Amygdala (tissue), 56 donors: ENCODE measurements around the gene TAT.
"Not testable (repeated sequence)": the region's sequence is repeated elsewhere in the genome, so short reads cannot be mapped to it uniquely, and the experiment has no call there.

Source experiments
- DNase-seq, 56 donors: peaks; one replicate each; lab custom pipeline; 2025; lab: John Stamatoyannopoulos, UW

TAT gene

DNA sequence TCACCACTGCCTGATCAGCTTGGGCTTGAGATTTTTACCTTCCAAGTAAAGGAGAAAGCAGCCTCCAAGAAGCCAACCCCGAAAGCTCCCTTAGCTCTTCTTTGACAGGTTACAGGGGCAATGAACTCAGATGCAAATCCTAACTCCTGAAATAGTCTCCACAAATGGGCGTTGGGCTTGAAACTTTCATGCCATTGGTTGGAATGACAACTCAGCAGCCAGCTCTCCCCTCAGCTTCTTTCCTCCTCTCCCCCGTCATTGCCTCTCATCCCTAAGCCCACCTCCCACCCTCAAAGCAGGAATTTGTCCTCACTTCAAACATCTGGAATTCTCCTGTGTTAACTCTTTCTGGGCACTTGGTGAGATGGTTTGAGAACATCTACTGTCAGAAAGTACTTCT is at the start of gene TAT:
TSS of gene TAT (minus strand) at position 122 of the 400 bp plus-strand sequence. CDS start 677 bp downstream, outside the sequence.
- DNase-seq: no peak

DNA sequence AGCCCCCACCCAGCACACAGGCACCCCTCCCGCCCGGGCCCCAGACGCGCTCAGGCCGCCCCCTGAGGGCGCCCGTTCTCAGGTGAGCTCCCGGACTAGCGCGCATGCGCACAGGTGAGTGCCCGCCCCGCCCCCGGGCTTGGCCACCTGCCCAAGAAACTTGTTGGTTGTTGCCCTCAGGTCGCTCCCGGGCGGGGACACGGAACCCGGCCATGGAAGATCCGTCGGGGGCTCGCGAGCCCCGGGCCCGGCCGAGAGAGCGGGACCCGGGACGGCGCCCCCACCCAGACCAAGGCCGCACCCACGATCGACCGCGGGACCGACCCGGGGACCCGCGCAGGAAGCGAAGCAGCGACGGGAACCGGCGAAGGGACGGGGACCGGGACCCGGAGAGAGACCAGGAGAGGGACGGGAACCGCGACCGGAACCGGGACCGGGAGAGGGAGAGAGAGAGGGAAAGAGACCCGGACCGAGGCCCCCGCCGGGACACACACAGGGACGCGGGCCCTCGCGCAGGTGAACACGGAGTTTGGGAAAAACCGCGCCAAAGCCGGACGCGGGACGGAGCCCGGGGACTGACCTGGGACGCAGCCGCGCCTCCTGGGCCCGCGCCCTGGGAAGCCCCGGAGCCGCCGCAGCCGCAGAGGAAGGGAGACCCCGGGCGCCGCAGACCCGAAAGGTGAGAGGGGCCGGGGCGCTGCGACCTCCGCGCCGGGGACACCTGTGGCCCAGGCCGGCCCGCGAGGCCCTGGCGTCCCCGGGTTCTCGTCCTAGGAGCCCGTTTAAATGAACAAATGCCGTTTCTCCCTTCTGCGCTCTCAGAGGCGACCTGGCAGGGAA is 49.3 kb upstream of the TAT start, which contains the start of gene MARVELD3:
TSS of gene MARVELD3 (plus strand) at position 167 of the 840 bp plus-strand sequence. CDS start at position 213, 46 bp downstream.
- DNase-seq: peak in 1 of 56 donors; percentile 45

DNA sequence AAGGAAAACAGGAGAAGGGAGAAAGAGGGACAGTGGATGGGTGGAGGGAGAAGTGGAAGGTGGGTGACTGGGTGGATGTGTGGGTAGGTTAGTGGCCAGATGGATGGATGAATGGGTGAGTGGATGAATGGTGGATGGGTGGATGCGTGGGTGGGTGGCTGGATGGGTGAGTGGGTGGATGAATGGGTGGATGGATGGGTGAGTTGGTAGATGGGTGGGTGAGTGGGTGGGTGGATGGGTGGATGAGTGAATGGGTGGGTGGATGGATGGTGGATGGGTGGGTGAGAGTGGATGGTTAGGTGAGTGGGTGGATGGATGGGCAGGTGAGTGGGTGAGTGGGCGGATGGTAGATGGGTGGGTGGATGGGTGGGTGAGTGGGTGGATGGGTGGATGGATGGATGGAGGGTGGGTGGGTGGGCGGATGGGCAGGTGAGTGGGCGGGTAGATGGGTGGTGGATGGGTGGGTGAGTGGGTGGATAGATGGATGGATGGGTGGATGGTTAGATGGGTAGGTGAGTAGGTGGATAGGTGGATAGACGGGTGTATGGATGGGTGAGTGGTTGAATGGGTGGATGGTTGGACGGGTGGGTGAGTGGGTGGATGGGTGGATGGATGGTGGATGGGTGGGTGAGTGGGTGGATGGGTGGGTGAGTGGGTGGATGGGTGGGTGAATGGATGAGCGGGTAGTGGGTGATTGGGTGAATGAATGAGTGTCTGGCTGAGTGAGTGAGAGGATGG is 48.4 kb upstream of the TAT start:
- peak in 1 of 56 donors; percentile 45 for DNase-seq

DNA sequence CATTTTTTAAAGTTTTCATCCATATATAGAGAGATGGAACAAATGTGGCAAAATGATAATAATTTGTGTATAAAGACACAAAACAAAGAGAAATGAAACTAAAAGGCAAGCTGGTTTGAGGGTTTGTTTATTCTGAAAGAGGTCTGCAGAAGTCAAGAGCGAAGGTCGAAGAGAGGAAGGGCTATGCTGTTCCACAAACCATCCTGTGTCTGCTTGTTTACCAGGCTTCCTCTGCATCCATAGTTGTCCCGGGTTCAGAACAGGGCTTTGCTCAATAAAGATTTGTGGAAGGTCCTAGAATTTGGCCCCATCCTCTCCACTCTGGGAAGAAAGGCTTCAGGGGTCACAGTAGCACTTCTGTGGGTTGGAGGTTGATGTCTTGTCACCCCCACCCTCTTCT is 46.7 kb upstream of the TAT start:
- DNase-seq: no peak

DNA sequence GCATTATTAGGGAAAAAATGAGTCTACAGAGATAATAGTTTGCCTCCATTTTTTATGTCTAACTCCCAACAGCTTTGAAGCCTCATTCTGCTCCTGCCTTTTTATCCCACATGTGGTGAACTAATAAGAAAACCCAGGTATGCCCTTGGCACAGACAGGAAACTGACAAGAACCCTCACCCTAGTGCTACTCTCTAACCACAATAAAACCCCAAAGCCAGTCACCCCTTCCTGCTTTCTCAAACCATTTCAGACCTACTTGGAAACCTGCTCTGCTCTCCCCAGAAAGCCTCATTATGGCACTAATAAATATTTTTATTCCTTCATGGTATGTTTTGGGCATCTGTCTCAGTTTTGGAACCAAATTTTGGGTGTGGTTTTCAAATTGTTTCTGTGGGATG is 45.2 kb upstream of the TAT start:
- no peak for DNase-seq

DNA sequence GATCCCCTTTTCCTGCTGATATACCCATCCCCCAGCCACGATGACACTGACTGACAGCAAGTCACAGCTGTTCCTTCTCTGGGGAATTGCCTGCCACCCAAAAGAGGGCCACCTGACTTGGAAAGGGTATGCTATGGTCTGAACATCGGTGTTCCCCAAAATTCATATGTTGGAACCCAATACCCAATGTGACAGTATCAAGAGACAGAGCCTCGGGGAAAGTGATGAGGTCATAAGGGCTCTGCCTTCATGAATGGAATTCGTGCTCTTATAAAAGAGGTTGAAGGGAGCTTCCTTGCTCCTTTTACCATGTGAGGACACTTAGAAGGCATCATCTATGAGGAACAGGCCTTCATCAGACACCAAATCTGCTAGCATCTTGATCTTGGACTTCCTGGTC is 41.5 kb upstream of the TAT start:
- DNase-seq: no peak

DNA sequence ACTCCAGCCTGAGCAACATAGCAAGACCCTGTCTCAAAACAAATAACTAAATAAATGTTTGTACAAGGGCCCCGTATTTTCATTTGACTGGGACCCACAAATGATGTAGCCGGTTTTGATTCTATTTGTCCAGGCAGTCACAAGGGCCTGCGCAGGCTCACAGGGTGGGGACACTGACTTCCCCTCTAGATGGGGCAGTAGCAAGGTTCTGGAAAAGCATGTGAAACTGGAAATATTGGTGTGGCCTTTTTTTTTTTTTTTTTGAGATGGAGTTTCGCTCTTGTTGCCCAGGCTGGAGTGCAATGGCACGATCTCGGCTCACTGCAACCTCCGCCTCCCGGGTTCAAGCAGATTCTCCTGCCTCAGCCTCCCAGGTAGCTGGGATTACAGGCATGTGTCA is 38.1 kb upstream of the TAT start:
- DNase-seq: not testable (repeated sequence)

DNA sequence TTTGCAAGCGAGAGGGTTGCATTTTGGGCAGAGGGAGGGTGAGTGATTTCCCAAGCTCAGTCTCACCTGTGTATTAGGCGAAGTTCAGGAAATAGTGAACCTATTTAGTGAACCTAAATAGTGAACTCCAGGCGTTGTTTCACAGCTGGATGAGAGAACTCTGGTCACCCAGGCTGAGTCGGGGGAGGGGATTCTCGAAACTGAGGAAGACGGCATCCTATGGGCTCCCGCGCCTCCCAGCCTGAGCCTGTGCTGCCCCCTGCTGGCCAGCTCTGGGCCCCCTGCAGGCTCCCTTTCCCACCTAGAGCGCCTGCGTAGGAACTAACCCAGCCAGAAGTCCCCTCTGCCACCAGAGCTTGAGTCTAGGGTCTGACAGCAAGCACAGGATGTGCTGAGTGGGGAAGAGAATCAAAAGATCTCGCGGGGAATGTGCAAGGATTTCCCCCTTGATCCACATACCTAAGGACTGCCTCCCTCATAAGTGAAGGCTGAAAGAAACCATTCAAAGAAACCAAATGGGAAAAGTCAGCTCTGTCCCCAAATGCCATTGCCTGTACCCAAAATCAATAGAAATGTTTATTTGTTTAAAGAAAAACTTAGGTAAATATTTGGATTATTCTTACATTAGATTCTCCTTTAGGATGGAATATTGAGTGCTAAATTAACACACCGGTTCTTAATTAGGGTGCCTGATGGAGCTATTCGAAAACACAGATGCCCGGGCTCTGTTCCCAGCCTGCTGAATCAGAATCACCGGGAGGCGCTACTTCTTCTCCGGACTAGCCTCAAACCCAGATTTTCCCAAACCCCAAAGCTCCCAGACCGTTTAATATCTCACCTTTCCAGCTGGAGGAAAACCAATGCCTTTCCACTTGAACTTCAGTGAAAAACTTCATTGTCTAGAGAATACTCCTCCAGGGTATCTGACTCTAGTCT is 34.3 kb upstream of the TAT start:
- peak in 47 of 56 donors; percentile 1 to 79 (median 36) for DNase-seq

DNA sequence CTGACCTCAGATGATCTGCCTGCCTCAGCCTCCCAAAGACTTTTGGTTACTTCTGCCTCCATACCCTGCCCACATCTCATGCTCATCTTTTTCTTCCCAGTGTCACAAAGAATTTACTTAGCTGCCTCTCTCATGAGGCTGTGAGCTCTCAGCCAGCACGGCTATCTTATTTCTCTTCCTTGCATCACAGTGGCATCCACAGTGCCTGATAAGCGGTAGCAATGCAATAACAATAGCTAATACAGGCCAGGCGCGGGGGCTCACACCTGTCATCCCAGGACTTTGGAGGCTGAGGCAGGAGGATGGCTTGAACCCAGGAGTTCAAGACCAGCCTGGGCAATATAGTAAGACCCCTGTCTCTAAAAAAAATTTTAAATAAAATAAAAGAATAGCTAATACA is 33.6 kb upstream of the TAT start:
- no peak for DNase-seq

DNA sequence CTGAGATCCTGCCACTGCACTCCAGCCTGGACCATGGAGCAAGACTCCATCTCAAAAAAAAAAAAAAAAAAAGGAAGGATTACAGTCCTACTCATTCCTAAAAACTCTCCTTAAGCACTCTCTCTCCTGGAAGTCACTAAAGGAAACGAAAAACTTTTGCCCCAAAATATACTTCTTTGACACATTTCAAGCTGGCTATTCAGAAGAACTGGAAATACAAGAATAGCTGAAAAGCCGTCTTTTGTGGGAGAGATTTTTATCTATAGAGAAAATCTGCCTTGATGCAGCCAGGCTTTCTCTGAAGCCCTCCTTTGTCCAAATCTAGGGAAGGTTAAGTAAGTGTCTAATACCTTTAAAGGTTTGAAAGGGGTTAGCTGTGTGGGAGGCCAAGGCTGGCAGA is 32.2 kb upstream of the TAT start:
- DNase-seq: no peak

DNA sequence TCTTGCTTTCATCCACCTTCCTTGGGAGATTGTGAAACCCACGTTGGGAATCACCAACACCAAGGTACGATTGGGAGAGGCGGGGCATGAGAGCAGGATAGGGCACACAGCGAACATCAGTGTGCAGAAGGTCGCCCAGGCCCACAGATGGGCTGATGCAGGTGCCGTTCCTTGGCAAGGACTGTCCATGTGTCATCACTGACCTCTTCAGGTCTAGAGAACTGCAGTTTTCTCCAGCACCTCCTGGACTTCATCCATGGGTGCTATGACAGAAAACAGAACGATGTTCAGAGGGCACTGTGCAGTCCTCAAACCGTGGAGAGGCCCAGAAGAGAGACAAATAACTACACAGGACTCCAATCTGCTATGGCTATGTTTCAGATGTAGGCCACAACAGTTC is 23.9 kb upstream of the TAT start:
- no peak for DNase-seq

DNA sequence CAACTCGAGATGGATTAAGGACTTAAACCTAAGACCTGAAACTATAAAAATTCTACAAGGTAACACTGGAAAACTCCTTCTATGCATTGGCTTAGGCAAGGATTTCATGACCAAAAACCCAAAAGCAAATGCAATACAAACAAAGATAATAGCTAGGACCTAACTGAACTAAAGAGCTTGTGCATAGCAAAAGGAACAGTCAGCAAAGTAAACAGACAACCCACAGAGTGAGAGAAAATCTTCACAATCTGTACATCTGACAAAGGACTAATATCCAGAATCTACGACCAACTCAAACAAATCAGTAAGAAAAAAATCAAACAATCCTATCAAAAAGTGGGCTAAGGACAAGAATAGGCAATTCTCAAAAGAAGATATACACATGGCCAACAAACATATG is 21.5 kb upstream of the TAT start:
- not testable (repeated sequence) for DNase-seq

DNA sequence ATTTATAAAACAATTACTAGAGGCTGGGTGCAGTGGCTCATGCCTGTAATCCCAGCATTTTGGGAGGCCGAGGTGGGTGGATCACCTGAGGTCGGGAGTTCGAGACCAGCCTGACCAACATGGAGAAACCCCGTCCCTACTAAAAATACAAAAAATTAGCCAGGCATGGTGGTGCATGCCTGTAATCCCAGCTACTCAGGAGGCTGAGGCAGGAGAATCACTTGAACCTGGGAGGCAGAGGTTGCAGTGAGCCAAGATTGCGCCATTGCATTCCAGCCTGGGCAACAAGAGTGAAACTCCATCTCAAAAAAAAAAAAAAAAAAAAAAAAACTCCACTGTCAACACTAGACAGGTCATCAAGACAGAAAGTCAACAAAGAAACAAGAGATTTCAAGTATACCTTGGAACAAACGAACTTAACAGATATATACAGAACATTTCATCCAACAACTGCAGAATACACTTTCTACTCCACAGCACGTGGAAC is 18.5 kb upstream of the TAT start:
- DNase-seq: not testable (repeated sequence)

DNA sequence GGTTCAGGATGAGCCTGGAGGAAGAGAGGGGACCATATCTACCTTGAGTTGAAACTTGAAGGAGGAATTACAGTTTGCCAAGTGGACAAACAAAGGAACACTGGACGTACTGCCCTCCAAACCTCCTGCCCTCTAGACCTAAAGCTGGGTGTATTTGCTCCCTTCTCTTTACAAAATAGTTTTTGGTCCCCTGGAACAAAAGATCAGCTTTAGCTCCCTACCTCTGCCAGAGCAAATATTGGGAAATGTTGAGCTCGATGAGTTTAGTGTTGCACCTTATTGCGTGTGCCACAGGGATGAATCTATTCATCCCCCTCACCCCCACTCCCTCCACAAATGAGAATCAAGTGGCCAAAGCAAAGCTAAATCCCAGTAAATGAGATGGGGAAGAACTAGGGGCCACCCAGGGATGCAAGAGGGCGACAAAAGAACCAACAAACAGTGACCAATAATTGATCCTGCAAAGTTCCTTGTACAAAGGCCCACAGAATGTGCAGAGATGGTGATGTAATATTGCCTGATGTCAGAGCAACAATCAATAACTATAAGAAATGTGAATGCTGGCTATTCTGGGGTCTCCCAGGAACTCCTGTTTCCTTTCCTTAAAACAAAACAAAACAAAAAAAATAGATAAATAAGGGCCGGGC is 17.2 kb upstream of the TAT start:
- DNase-seq: no peak

DNA sequence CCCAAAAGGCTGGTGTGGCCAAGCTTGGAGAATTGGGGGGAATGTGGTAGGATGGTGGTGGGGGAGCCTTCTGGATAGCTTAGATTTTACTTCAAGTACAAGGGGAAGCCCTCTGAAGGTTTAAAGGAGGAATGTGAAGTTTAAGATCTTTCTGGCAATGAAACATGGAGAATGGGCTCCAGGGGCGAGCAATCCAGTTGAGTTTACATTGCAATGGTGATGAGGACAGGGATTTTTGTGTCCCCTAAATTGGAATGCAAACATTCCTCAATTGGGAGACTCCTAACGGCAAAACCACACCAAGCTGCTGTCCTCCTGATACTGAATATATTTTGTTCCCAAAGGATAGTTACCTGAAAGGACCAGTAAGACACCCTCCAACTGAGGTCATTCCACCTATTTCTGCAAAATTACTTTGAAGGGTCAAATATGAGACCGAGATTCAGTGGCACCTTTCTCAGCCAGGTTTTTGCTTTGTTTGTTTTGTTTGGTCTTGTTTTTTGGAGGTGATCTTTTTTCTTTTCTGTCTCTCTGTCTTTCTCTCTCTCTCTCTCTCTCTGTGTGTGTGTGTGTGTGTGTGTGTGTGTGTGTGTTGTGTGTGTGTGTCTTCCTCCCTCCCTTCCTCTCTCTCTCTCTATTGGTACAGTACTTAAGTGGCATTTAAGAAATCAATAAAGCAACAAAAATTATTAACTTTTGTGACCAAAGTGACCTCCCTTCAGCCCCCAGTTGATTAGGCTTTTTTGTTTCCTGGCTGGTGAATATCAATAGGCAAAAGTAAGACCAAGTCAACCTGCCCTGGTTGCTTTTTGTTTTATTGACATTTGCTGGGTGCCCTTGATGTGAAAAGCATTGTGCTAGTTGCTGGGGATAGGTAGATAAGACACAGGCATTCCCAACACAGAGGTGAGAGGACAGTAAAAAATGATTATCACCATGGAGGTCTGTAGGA is 16.4 kb upstream of the TAT start:
- DNase-seq: no peak

DNA sequence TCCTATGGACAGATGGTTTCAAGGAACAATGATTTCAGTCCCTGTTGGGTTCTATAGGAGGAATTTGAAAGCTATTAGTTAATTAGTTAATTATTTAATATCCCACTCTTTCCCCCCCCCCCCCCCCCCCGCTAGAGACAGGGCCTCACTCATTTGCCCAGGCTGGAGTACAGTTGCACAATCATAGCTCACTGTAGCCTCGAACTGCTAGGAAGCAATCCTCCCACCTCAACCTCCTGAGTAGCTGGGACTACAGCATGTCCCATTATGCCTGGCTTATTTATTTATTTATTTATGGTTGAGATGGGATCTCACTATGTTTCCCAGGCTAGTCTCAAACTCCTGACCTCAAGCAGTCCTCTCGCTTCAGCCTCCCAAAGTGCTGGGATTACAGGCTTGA is 15.0 kb upstream of the TAT start:
- no peak for DNase-seq

DNA sequence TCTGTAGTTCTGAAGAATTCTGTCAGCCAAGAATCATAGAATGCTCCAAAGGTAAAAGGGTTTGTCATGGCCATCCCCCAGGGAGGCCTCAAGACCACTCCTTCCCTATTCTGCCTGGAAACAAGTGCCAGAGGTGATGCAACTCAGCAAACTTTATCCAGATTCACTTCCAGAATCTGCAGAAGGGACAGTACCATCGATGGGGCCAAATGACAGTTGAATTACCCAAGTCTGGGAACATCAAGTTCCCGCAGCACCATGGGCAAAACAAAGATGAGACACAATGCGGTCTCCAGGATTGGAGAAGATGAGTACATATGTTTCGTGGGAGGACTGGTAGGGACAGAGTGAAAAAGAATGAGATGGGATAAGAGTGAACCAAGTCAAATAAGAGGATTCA is 13.7 kb upstream of the TAT start:
- DNase-seq: no peak

DNA sequence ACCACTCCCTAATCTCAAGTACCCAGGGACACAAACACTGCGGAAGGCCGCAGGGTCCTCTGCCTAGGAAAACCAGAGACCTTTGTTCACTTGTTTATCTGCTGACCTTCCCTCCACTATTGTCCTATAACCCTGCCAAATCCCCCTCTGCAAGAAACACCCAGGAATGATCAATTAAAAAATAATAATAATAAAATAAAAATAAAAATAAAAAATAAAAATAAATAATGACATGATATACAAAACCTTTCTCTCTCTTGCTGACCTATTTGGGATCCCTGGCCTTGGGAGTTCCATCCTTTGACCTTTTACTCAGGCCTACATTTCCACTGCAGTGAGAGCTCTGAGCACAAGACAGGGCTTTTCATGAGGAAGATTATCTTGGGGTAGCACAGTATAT is 13.2 kb upstream of the TAT start:
- DNase-seq: not testable (repeated sequence)

DNA sequence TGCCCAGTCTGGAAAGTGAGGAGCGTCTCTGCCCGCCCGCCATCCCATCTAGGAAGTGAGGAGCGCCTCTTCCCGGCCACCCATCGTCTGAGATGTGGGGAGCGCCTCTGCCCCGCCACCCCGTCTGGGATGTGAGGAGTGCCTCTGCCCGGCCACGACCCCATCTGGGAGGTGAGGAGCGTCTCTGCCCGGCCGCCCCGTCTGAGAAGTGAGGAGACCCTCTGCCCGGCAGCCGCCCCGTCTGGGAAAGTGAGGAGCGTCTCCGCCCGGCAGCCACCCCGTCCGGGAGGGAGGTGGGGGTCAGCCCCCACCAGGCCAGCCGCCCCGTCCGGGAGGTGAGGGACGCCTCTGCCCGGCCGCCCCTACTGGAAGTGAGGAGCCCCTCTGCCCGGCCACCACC is 12.4 kb upstream of the TAT start:
- DNase-seq: not testable (repeated sequence)
